Neuronal stem cell (in vitro differentiated cells): ENCODE data around the gene GAA.
A peak's percentile ranks its signal among the peaks of the same experiment; 100 is the strongest.
"Not testable (repeated sequence)": the region's sequence is repeated elsewhere in the genome, so short reads cannot be mapped to it uniquely, and the experiment has no call there.

ENCODE experiments used
- DNase-seq: peaks from one replicate; pipeline ENCODE4 v3.0.0-alpha.2; 2013; ENCODE audit warnings: low spot score
- H2AFZ ChIP-seq: one replicate; pipeline ENCODE4 v1.6.1; 2013; ENCODE audit warnings: mild to moderate bottlenecking, low read length, inconsistent platforms
- H2AK5ac ChIP-seq: 2 replicates; pipeline ENCODE4 v1.6.1; 2013; ENCODE audit warnings: low read depth, mild to moderate bottlenecking, inconsistent platforms, low read length, moderate library complexity, mixed read lengths
- H2BK120ac ChIP-seq: 2 replicates; pipeline ENCODE4 v1.6.1; 2013; ENCODE audit warnings: low read depth, mild to moderate bottlenecking, inconsistent platforms, low read length, moderate library complexity, mixed read lengths
- H2BK12ac ChIP-seq: one replicate; pipeline ENCODE4 v1.6.1; 2013; ENCODE audit warnings: low read length, inconsistent platforms
- H2BK15ac ChIP-seq: 2 replicates; pipeline ENCODE4 v1.6.1; 2013; ENCODE audit warnings: mild to moderate bottlenecking, low read length, inconsistent platforms, mixed read lengths
- H2BK5ac ChIP-seq: one replicate; pipeline ENCODE4 v1.6.1; 2013; ENCODE audit warnings: inconsistent platforms, mild to moderate bottlenecking, low read length, moderate library complexity
- H3K14ac ChIP-seq: one replicate; pipeline ENCODE4 v1.6.1; 2013; ENCODE audit warnings: low read length, inconsistent platforms
- H3K18ac ChIP-seq: 2 replicates; pipeline ENCODE4 v1.6.1; 2013; ENCODE audit warnings: low read length, inconsistent platforms
- H3K23ac ChIP-seq: 2 replicates; pipeline ENCODE4 v1.6.1; 2013; ENCODE audit warnings: low read depth, mild to moderate bottlenecking, mixed read lengths, low read length, inconsistent platforms; ENCODE audit not compliant: poor library complexity
- H3K27ac ChIP-seq: replicated peaks from 3 replicates; pipeline ENCODE4 v1.5.1; 2013; ENCODE audit warnings: low read length, inconsistent platforms
- H3K27me3 ChIP-seq, 3 experiments: 2 replicates each; pipeline ENCODE4 v1.6.1; 2013; ENCODE audit warnings: low read length in 3 of 3, mild to moderate bottlenecking in 2 of 3, inconsistent platforms in 1 of 3, low read depth in 1 of 3, mixed read lengths in 1 of 3, moderate library complexity in 1 of 3; ENCODE audit not compliant: control insufficient read depth in 3 of 3, insufficient read depth in 3 of 3
- H3K36me3 ChIP-seq, 2 donors: replicated peaks in 1 of 2; 2 replicates each; pipeline ENCODE4 v1.6.1; 2013; ENCODE audit warnings: low read length in 2 of 2; ENCODE audit not compliant: control insufficient read depth in 2 of 2, insufficient read depth in 2 of 2
- H3K4ac ChIP-seq: 2 replicates; pipeline ENCODE4 v1.6.1; 2013; ENCODE audit warnings: inconsistent platforms, mild to moderate bottlenecking, low read length, moderate library complexity
- H3K4me1 ChIP-seq, 2 donors: 1 replicate in 1 of 2; 2 replicates in 1 of 2; pipeline ENCODE4 v1.6.1; 2013; ENCODE audit warnings: low read length in 2 of 2, low read depth in 1 of 2; ENCODE audit not compliant: control insufficient read depth in 2 of 2, insufficient read depth in 1 of 2
- H3K4me2 ChIP-seq: one replicate; pipeline ENCODE4 v1.6.1; 2013; ENCODE audit warnings: mild to moderate bottlenecking, low read length, inconsistent platforms; ENCODE audit not compliant: insufficient read depth, poor library complexity, severe bottlenecking
- H3K4me3 ChIP-seq, 2 donors: 2 replicates each; pipeline ENCODE4 v1.5.1; 2013; ENCODE audit warnings: low read length in 2 of 2, mild to moderate bottlenecking in 2 of 2, inconsistent platforms in 1 of 2, moderate library complexity in 1 of 2
- H3K79me1 ChIP-seq: one replicate; pipeline ENCODE4 v1.6.1; 2013; ENCODE audit warnings: low read depth, mild to moderate bottlenecking, inconsistent platforms, low read length, moderate library complexity
- H3K9ac ChIP-seq: one replicate; pipeline ENCODE4 v1.6.1; 2013; ENCODE audit warnings: mild to moderate bottlenecking, low read depth, low read length, inconsistent platforms; ENCODE audit not compliant: poor library complexity
- H3K9me3 ChIP-seq, 2 donors: replicated peaks in 1 of 2; 2 replicates each; pipeline versions ENCODE3 to v1.6.1; 2013; ENCODE audit warnings: low read length in 2 of 2, mild to moderate bottlenecking in 2 of 2, inconsistent platforms in 1 of 2, low read depth in 1 of 2, mixed read lengths in 1 of 2, moderate library complexity in 1 of 2; ENCODE audit not compliant: control insufficient read depth in 2 of 2, insufficient read depth in 1 of 2
- H4K8ac ChIP-seq: one replicate; pipeline ENCODE4 v1.6.1; 2013; ENCODE audit warnings: low read depth, mild to moderate bottlenecking, inconsistent platforms, low read length, moderate library complexity
- H4K91ac ChIP-seq: one replicate; pipeline ENCODE4 v1.6.1; 2013; ENCODE audit warnings: low read length, low read depth, mild to moderate bottlenecking, inconsistent platforms; ENCODE audit not compliant: poor library complexity
- WGBS, 2 donors: extraction: QIAGEN DNeasy Blood & Tissue Kit; methylation state at CpG; one replicate each; pipeline ENCODE4 v1.1.7; 2013; ENCODE audit warnings: missing lambda C conversion rate in 2 of 2, mixed read lengths in 1 of 2; ENCODE audit not compliant: insufficient read length in 2 of 2, insufficient replicate concordance in 1 of 2; ENCODE audit errors: extremely low coverage in 2 of 2; 5-methylcytosine and 5-hydroxymethylcytosine counted together

GAA gene

GRCh38 chr17:80090164-80090563 lies 11.2 kb upstream of the GAA start:
- not testable (repeated sequence) for H3K23ac ChIP-seq, H3K9ac ChIP-seq, H3K27ac ChIP-seq, H3K27me3 ChIP-seq, DNase-seq, H2BK15ac ChIP-seq, H2AFZ ChIP-seq, H3K4me3 ChIP-seq, H2BK12ac ChIP-seq, H3K18ac ChIP-seq, H2AK5ac ChIP-seq, H3K79me1 ChIP-seq, H2BK5ac ChIP-seq, H3K4ac ChIP-seq, H3K36me3 ChIP-seq, H4K8ac ChIP-seq, H3K14ac ChIP-seq, H4K91ac ChIP-seq, H2BK120ac ChIP-seq, H3K9me3 ChIP-seq, H3K4me2 ChIP-seq, H3K4me1 ChIP-seq
- no CpG with 5 or more reads among the region's 44 CpGs for WGBS, 2 donors

GRCh38 chr17:80091376-80091775 lies 10.0 kb upstream of the GAA start:
- H3K4me1 ChIP-seq: no peaks in the 10 kb centered on the region
- WGBS, 2 donors: no CpG with 5 or more reads among the region's 4 CpGs
- no peaks in the 10 kb centered on the region for H3K79me1 ChIP-seq

DNA sequence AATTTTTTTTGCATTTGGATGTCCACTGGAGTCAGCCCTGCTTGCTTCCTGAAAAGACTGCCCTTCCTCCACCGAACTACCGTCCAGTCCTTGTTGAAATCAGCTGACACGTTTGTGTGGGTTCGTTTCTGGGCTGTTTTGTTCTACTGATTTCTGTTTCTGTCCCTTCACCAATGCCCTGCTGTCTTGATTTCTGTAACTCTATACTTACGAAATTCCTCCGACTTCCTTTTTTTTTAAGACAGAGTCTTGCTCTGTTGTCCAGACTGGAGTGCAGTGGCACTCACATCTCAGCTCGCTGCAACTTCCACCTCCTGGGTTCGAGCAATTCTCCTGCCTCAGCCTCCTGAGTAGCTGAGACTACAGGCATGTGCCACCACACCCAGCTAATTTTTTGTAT lies 8.4 kb upstream of the GAA start:
- Histone ChIP-seq H4K8ac (no peak overlapping the region), H2BK15ac (no peak overlapping the region), H3K18ac (no peak overlapping the region), H2BK5ac (no peak overlapping the region), H3K4me3 (no peak overlapping the region), H3K9me3 (no peaks in the 10 kb centered on the region), H3K14ac (no peak overlapping the region), H3K4me2 (no peak overlapping the region), H3K36me3 (peaks cover 0 to 6% of the 10 kb centered on the region in 2 donors), H2AK5ac (no peak overlapping the region), H3K9ac (no peak overlapping the region), H3K23ac (no peak overlapping the region), H2BK120ac (no peak overlapping the region), H3K4ac (no peak overlapping the region), H3K4me1 (peaks cover 3 to 5% of the 10 kb centered on the region in 2 donors), H3K27me3 (no peaks in the 10 kb centered on the region), H3K79me1 (peaks cover under 1% of the 10 kb centered on the region), H2AFZ (no peak overlapping the region), H3K27ac (no peak overlapping the region), H4K91ac (no peak overlapping the region), H2BK12ac (no peak overlapping the region)
- no peak for DNase-seq
- WGBS, 2 donors: no CpG with 5 or more reads among the region's 8 CpGs

More at GRCh38 chr17:80091376-80091775, 10.0 kb upstream of the GAA start:
- H3K14ac ChIP-seq: no peak overlapping the region
- H2BK120ac ChIP-seq: no peak overlapping the region
- no peak overlapping the region for H2BK5ac ChIP-seq
- no peak overlapping the region for H2BK12ac ChIP-seq
- no peak overlapping the region for H3K4me2 ChIP-seq
- H3K36me3 ChIP-seq: peaks cover 0 to 6% of the 10 kb centered on the region in 2 donors
- no peak overlapping the region for H2AK5ac ChIP-seq
- H4K91ac ChIP-seq: no peak overlapping the region
- no peak overlapping the region for H2AFZ ChIP-seq
- H2BK15ac ChIP-seq: no peak overlapping the region
- H3K27ac ChIP-seq: no peak overlapping the region
- no peak overlapping the region for H3K23ac ChIP-seq
- no peak overlapping the region for H3K4ac ChIP-seq
- H3K9me3 ChIP-seq: no peaks in the 10 kb centered on the region
- DNase-seq: no peak
- no peak overlapping the region for H3K4me3 ChIP-seq
- H3K9ac ChIP-seq: no peak overlapping the region
- no peak overlapping the region for H3K18ac ChIP-seq
- no peak overlapping the region for H4K8ac ChIP-seq
- no peaks in the 10 kb centered on the region for H3K27me3 ChIP-seq

DNA sequence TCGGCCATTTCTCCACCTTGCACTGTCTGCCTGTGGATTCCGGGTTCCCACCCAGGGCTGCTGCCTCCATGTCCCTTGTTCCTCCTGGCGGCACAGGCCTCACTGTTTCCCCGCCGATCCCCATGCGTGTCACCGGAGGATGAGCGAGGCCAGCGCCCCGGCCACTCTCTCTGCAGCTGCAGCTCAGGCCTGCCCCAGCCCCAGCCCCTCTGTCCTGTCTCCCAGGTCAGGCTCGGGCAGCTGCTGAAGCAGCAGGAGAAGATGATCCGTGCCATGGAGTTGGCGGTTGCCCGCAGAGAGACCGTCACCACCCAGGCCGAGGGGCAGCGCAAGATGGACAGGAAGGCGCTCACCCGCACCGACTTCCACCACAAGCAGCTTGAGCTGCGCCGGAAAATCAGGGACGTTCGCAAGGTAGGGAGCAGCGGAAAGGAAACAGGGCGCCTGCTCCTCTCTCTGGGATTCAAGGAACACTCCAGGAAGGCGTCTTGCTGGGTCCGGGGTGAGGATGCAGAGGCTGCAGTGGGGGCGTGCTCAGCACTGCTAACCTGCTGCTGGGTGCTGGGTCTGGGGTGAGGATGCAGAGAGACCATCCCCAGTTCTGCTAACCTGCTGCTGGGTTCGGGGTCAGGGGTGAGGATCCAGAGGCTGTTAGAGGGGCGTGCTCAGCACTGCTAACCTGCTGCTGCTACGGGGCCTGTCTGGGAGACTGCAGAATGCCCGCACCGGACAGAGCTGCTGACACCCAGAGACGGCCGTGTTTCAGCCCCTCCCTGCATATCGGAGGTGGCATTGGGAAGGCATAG lies 6.1 kb upstream of the GAA start:
- H4K8ac ChIP-seq: no peak overlapping the region
- no CpG with 5 or more reads among the region's 37 CpGs for WGBS, 2 donors
- no peak overlapping the region for H4K91ac ChIP-seq
- H3K27ac ChIP-seq: no peak overlapping the region
- H2AK5ac ChIP-seq: peak overlapping the region; percentile 65
- peaks cover 8% of the 10 kb centered on the region for H3K79me1 ChIP-seq
- peak overlapping the region; percentile 14 for H2AFZ ChIP-seq
- no peak overlapping the region for H3K4me2 ChIP-seq
- H3K23ac ChIP-seq: peak overlapping the region; percentile 73
- peak overlapping the region; percentile 9 for H3K9ac ChIP-seq
- H3K4ac ChIP-seq: no peak overlapping the region
- peaks cover 0 to 6% of the 10 kb centered on the region in 2 donors for H3K36me3 ChIP-seq
- no peak overlapping the region for H2BK120ac ChIP-seq
- H2BK5ac ChIP-seq: peak overlapping the region; percentile 10
- no peak for DNase-seq
- H3K27me3 ChIP-seq: no peaks in the 10 kb centered on the region
- no peak overlapping the region for H2BK12ac ChIP-seq
- H3K9me3 ChIP-seq: no peaks in the 10 kb centered on the region
- H3K4me3 ChIP-seq: no peak overlapping the region
- peak overlapping the region; percentile 94 for H3K14ac ChIP-seq
- peaks cover 3 to 5% of the 10 kb centered on the region in 2 donors for H3K4me1 ChIP-seq
- peak overlapping the region; percentile 49 for H2BK15ac ChIP-seq
- peak overlapping the region; percentile 35 for H3K18ac ChIP-seq
